Measurements from ENCODE around the gene TTLL11.

DNA sequence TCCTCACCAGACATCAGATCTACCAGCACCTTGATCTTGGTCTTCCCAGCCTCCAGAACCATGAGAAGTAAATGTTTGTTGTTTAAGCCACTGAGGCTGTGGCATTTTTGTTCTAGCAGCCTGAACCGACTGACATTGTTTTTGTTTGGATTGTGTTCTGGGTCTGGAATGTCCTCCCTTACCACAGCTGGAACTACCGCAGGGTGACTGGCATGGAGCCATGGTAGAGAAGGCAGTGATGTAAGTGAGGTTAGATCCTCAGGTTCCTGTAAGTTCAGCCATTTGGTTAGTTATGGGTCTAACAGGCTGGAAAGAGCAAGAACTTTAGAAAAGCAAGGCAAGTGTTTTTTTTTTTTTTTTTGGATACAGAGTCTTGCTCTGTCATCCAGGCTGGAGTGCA is 232.4 kb downstream of the TTLL11 start:
- TF ChIP-seq POLR2A (IDR thresholded peaks at IDR 0.05; ENCODE audit: low read length) (no peak), GATA1 (IDR thresholded peaks at IDR 0.05; ENCODE audit: low read depth, low read length) (no peak)
